Ishikawa (cell line): ENCODE results near the gene TUBGCP3.

Experiments
- EGR1 ChIP-seq: IDR thresholded peaks from 2 replicates; pipeline ENCODE4 v1.6.1; 2012
- FOXM1 ChIP-seq: IDR thresholded peaks from 2 replicates; pipeline ENCODE4 v1.6.1; 2012; ENCODE audit warnings: low read depth, borderline replicate concordance
- TAF1 ChIP-seq: IDR thresholded peaks from 2 replicates; pipeline ENCODE4 v1.6.1; 2012; ENCODE audit warnings: low read depth, mild to moderate bottlenecking
- YY1 ChIP-seq: IDR thresholded peaks from 2 replicates; pipeline ENCODE4 v1.6.1; 2012; ENCODE audit warnings: low read depth
- ZBTB7A ChIP-seq: IDR thresholded peaks from 2 replicates; pipeline ENCODE4 v1.6.1; 2012; ENCODE audit warnings: low read depth

- TF ChIP-seq YY1 = no peak
- TF ChIP-seq TAF1 = no peak
- TF ChIP-seq ZBTB7A = no peak
- no peak for TF ChIP-seq EGR1
- no peak for TF ChIP-seq FOXM1
These were observed 146.7 kb downstream of the TUBGCP3 start for GRCh38 chr13:112441226-112441625.
